Measurements from ENCODE around the gene PSMA3.

GRCh38 chr14:58291646-58292045 lies 47.0 kb downstream of the PSMA3 start:
- no peak for TF ChIP-seq EZH2 (IDR thresholded peaks at IDR 0.05; ENCODE audit: insufficient read depth, poor library complexity, severe bottlenecking)
- TF ChIP-seq EZH2phosphoT487 (IDR thresholded peaks at IDR 0.05; ENCODE audit: insufficient read depth, low read depth): no peak

Data from GM23248 (cell line).